ENCODE results near the gene MATN1. TPM values are rescaled to one million over a fixed set of nuclear protein-coding genes. Genes with fewer than 3 reads are reported as not detected.
A peak's percentile ranks its signal among the peaks of the same experiment; 100 is the strongest.

MATN1 gene
- total and polyA plus RNA-seq, 8 donors = 0.06 to 0.07 TPM; not detected in 6

GRCh38 chr1:30735668-30736498 is 12.5 kb upstream of the MATN1 start:
- DNase-seq (peak in 1 of 6 donors; percentile 3), ATAC-seq (no peak), FAIRE-seq (no peak)
- Histone ChIP-seq H3K27me3 (no peaks in the 10 kb centered on the region), H3K4me1 (no peaks in the 10 kb centered on the region), H3K36me3 (no peaks in the 10 kb centered on the region), H3K27ac (no peak overlapping the region), H3K4me3 (no peak overlapping the region), H3K9me3 (no peaks in the 10 kb centered on the region)
- 80 to 81% methylated on average over 6 of the region's 6 CpGs for WGBS, 2 donors
- intact Hi-C loops (cut with DNase I) = no loop called here
- TF ChIP-seq, protein P1, sequence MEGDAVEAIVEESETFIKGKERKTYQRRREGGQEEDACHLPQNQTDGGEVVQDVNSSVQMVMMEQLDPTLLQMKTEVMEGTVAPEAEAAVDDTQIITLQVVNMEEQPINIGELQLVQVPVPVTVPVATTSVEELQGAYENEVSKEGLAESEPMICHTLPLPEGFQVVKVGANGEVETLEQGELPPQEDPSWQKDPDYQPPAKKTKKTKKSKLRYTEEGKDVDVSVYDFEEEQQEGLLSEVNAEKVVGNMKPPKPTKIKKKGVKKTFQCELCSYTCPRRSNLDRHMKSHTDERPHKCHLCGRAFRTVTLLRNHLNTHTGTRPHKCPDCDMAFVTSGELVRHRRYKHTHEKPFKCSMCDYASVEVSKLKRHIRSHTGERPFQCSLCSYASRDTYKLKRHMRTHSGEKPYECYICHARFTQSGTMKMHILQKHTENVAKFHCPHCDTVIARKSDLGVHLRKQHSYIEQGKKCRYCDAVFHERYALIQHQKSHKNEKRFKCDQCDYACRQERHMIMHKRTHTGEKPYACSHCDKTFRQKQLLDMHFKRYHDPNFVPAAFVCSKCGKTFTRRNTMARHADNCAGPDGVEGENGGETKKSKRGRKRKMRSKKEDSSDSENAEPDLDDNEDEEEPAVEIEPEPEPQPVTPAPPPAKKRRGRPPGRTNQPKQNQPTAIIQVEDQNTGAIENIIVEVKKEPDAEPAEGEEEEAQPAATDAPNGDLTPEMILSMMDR (IDR thresholded peaks at IDR 0.05) = no peak

- TF ChIP-seq, protein P1 (IDR thresholded peaks at IDR 0.05) = no peak
- H3K9me3 ChIP-seq = no peaks in the 10 kb centered on the region
- DNase-seq (peak in 1 of 6 donors; percentile 18), ATAC-seq (no peak), FAIRE-seq (no peak)
- H3K27me3 ChIP-seq = no peaks in the 10 kb centered on the region
- WGBS, 2 donors = 52 to 65% methylated on average over 6 of the region's 6 CpGs
- H3K27ac ChIP-seq = no peak overlapping the region
- no peaks in the 10 kb centered on the region for H3K4me1 ChIP-seq
- no peaks in the 10 kb centered on the region for H3K36me3 ChIP-seq
- intact Hi-C loops (cut with DNase I) = no loop called here
- no peak overlapping the region for H3K4me3 ChIP-seq
These were observed 11.7 kb upstream of the MATN1 start for GRCh38 chr1:30735124-30735523.

DNA sequence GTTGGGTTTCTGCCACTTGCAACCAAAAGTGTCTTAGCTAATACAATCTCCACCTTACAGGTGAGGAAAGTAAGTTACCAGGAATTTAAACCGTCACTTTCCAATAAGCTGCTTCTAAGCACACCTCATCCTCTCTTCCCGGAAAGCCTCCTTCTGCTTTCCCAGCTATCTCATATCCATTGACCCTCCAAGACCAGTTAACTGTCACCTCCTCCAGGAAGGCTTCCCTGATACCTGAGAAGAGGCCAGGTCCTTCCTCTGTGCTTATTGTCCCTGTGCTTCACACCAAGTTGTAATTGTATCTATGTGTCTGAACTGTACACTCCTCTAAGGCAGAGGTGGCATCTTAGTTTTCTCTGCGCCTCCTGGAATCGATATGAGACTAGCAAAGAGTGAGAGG is 11.2 kb upstream of the MATN1 start:
- DNase-seq (no peak), ATAC-seq (no peak), FAIRE-seq (no peak)
- Histone ChIP-seq H3K36me3 (no peaks in the 10 kb centered on the region), H3K27ac (no peak overlapping the region), H3K4me1 (no peaks in the 10 kb centered on the region), H3K27me3 (no peaks in the 10 kb centered on the region), H3K9me3 (no peaks in the 10 kb centered on the region), H3K4me3 (no peak overlapping the region)
- TF ChIP-seq, protein P1 (IDR thresholded peaks at IDR 0.05) = no peak
- WGBS, 2 donors = 90 to 95% methylated on average over 4 of the region's 4 CpGs
- intact Hi-C loops (cut with DNase I) = no loop called here

DNA sequence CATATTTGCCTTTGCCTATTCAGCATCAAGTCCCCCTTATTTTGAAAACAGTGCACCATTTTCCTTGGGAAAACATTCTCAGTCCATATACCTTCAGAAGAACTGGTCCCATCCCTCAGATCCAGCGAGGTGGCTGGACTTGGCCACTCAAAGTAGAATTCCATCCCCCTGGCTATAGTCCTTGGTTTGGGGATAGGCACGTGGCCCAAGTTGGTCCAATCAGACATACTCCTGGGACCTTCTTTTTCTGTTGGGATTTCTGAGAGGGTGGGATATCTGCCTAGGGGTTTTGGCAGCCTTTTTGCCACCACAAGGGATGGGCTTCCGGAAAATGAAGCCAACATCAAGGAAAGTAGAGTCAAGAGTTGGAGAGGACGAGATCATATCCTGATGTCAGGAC is 10.7 kb upstream of the MATN1 start:
- FAIRE-seq = no peak
- H3K4me3 ChIP-seq = no peak overlapping the region
- DNase-seq = peak in 1 of 6 donors; percentile 9
- 77 to 83% methylated on average over 4 of the region's 4 CpGs for WGBS, 2 donors
- TF ChIP-seq, protein P1 (IDR thresholded peaks at IDR 0.05) = no peak
- no peaks in the 10 kb centered on the region for H3K27me3 ChIP-seq
- no peaks in the 10 kb centered on the region for H3K9me3 ChIP-seq
- H3K27ac ChIP-seq = no peak overlapping the region
- H3K4me1 ChIP-seq = no peaks in the 10 kb centered on the region
- no peak for ATAC-seq
- no peaks in the 10 kb centered on the region for H3K36me3 ChIP-seq
- intact Hi-C loops (cut with DNase I) = no loop called here

DNA sequence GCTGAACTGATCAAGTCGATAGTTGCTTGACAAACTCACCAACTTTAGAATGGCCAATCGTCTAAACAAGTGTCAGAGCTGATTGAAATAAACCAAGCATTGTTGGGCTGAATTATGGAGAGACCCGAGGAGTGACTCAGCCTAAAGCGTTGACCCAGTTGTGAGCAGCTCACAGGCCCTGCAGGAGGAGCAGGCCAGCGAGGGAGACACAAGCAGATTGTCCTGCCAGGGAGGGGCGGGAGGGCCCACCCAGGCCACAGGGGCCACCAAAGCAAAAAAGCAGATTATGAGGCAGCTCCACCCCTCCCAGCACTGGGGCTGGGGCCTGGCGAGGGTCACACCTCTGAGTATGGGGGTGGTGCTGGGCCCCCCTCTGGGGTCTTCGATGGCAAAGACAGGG is 10.1 kb upstream of the MATN1 start:
- intact Hi-C loops (cut with DNase I) = no loop called here
- 69 to 76% methylated on average over 8 of the region's 8 CpGs for WGBS, 2 donors
- ATAC-seq (no peak), FAIRE-seq (no peak), DNase-seq (peak in 1 of 6 donors; percentile 28)
- Histone ChIP-seq H3K9me3 (no peaks in the 10 kb centered on the region), H3K27me3 (no peaks in the 10 kb centered on the region), H3K4me1 (no peaks in the 10 kb centered on the region), H3K4me3 (no peak overlapping the region), H3K27ac (no peak overlapping the region), H3K36me3 (no peaks in the 10 kb centered on the region)
- TF ChIP-seq, protein P1 (IDR thresholded peaks at IDR 0.05) = no peak

All from pancreas (tissue), 10 donors.